C4-2B (cell line): ENCODE results near the gene BRINP2.

Source experiments
- H3K27ac ChIP-seq: fragments of 450-650 bp; 2 replicates; pipeline ENCODE4 v1.5.1; 2017
- CTCF ChIP-seq: fragments of 450-650 bp; conservative IDR thresholded peaks from 2 replicates; pipeline ENCODE4 v1.5.1; 2017; ENCODE audit warnings: mild to moderate bottlenecking
- ZFX ChIP-seq: fragments of 450-650 bp; IDR thresholded peaks from 2 replicates; pipeline ENCODE4 v1.6.1; 2017

The BRINP2 gene

GRCh38 chr1:177287994-177288393 is 117.2 kb downstream of the BRINP2 start:
- no peak for TF ChIP-seq CTCF
- no peak for TF ChIP-seq ZFX
- no peak overlapping the region for H3K27ac ChIP-seq

- TF ChIP-seq ZFX, result no peak
- TF ChIP-seq CTCF, result no peak
- H3K27ac ChIP-seq, result no peak overlapping the region
Observed at GRCh38 chr1:177289532-177289931, 118.8 kb downstream of the BRINP2 start.

GRCh38 chr1:177300431-177300830 is 129.7 kb downstream of the BRINP2 start:
- no peak overlapping the region for H3K27ac ChIP-seq
- TF ChIP-seq CTCF, result no peak
- TF ChIP-seq ZFX, result no peak

- no peak for TF ChIP-seq ZFX
- TF ChIP-seq CTCF, result no peak
- no peak overlapping the region for H3K27ac ChIP-seq
Observed at GRCh38 chr1:177301425-177302124, 130.8 kb downstream of the BRINP2 start.

GRCh38 chr1:177302357-177303044 is 131.7 kb downstream of the BRINP2 start:
- no peak for TF ChIP-seq ZFX
- TF ChIP-seq CTCF, result no peak
- H3K27ac ChIP-seq, result no peak overlapping the region

- TF ChIP-seq ZFX, result no peak
- no peak for TF ChIP-seq CTCF
Observed at GRCh38 chr1:177305040-177306018, 134.6 kb downstream of the BRINP2 start.

GRCh38 chr1:177306019-177306415 is 135.3 kb downstream of the BRINP2 start:
- TF ChIP-seq ZFX (no peak), CTCF (no peak)
- no peak overlapping the region for H3K27ac ChIP-seq

More at GRCh38 chr1:177305040-177306018, 134.6 kb downstream of the BRINP2 start:
- no peak overlapping the region for H3K27ac ChIP-seq
